GM21423 (cell line): Measurements from ENCODE around the gene CEACAM1.
"Not testable (repeated sequence)": the region's sequence is repeated elsewhere in the genome, so short reads cannot be mapped to it uniquely, and the experiment has no call there.

ENCODE experiments used
- ATAC-seq: cut with Tn5 transposase; IDR thresholded peaks from one replicate; pipeline ENCODE4 v1.9.1; 2021; ENCODE audit warnings: mild to moderate bottlenecking, moderate library complexity; ENCODE audit not compliant: unreplicated experiment

CEACAM1 gene

GRCh38 chr19:42549067-42549466 lies 20.8 kb upstream of the CEACAM1 start:
- ATAC-seq: not testable (repeated sequence)

DNA sequence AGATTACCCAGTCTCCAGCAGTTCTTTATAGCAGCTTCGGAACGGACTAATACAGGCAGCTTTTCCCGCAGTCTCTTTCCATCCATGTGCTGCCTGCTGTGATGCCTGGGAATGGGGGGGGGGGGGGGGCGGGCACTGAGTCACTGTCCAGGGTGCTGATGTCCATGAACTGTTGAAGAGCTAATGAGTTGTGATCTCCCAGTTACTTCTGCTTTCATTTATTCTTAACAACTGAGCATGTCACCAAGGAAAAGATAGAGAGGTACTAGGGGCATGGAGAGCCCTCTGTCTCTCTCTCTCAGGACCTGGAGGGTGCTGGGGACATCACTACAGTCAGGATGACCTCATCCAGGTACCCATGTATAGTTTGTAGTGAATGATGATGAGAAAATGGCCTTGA lies 20.3 kb upstream of the CEACAM1 start:
- ATAC-seq: no peak

- no peak for ATAC-seq
These were observed 19.6 kb upstream of the CEACAM1 start for GRCh38 chr19:42547929-42548328.

DNA sequence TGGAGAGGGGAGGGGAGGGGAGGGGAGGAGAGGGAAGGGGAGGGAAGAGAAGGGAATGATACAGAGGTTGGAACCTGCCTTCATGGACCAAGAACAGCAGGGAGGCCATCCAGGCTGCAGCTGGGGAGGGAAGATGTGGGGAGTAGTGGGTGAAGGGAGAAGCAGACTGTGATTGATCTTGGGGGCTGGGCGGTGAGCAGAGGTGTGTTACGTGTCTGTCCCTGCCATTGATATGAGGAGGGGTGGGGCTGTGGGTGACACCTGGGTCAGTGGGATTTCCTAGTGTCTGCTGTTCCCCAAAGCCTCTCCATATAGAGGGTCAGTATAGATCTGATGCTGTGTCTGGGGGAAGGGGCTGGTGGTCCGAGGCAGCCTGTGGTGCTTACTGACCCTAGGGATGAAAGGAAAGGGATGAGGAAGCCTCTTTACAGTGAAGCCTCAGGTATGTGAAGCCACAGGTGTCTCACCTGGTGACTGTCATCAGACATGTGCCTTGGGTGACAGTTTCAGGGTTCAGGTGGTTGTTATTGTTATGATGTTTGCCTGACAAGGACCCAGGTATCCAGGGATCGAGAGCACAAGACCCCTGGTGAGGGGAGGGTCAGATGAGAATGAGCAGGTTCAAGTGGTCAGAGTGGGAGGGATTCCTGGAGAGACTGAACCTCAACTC lies 18.7 kb upstream of the CEACAM1 start:
- ATAC-seq: no peak

DNA sequence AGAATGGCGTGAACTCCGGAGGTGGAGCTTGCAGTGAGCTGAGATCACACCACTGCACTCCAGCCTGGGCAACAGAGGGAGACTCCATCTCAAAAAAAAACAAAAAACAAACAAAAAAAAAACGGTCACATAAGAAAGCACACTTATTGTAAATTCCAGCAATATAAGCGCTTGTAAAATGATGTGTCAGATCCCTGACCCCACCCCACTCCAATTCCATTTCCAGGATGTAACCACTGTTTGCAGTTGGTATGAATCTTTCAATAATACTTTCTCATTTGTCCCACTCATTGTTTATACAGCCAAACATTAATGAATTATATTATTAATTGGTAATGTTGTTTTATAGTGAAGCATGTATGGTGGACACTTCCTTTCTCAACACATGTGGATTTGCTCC lies 15.9 kb upstream of the CEACAM1 start:
- ATAC-seq: no peak

GRCh38 chr19:42542791-42543190 lies 14.5 kb upstream of the CEACAM1 start:
- no peak for ATAC-seq

GRCh38 chr19:42540071-42540553 lies 11.8 kb upstream of the CEACAM1 start:
- ATAC-seq: no peak

DNA sequence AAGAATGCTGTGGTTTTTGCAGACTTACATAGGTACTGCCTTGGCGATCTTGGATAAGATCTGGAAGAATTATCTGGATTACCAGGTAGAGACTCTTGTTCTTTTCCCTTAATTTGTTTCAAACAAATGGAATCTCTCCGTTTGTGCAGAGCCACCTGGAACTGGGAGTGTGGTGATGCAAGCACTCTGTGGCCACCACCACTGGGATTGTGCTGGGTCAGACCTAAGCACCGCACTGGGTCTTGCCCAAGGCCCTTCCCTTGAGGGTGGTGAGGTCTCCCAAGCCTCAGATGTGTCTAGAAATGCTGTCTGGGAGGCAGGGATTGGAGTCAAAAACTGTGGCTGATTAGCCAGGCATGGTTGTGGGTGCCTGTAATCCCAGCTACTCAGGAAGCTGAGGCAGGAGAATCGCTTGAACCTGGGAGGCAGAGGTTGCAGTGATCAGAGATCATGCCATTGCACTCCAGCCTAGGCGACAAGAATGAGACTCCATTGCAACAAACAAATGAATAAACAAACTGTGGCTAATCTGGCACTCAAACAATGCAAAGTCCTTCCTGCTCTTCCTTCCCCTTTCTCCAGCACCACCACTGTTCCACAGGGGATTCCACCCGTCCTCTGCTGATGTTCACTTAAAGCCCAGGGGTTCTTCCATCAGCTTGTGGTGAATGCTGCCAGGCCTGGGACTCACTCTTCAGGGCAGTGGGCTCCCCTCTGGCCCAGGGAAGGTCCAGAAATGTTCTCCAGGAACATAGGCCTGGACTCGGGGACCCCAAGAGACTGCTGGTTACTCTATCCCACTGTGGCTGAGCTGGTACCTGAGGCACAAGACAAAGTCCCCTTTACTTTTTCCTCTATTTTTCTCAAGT lies 10.8 kb upstream of the CEACAM1 start:
- no peak for ATAC-seq

DNA sequence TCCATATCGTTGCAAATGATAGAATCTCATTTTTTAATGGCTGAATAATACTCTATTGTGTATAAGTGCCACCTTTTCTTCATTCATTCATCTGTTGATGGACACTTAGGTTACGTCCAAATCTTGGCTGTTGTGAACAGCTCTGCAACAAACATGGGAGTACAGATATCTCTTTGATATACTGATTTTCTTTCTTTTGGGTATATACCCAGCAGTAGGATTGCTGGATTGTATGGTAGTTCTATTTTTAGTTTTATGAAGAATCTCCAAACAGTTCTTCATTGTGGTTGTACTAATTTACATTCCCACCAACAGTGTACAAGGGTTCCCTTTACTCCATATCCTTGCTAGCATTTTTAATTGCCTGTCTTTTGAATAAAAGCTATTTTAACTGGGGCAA lies 7.0 kb upstream of the CEACAM1 start:
- not testable (repeated sequence) for ATAC-seq

- no peak for ATAC-seq
These were observed 6.1 kb upstream of the CEACAM1 start for GRCh38 chr19:42534391-42534790.

- no peak for ATAC-seq
These were observed 4.6 kb upstream of the CEACAM1 start for GRCh38 chr19:42532891-42533290.

- ATAC-seq: no peak
These were observed 3.0 kb upstream of the CEACAM1 start for GRCh38 chr19:42531313-42531712.

DNA sequence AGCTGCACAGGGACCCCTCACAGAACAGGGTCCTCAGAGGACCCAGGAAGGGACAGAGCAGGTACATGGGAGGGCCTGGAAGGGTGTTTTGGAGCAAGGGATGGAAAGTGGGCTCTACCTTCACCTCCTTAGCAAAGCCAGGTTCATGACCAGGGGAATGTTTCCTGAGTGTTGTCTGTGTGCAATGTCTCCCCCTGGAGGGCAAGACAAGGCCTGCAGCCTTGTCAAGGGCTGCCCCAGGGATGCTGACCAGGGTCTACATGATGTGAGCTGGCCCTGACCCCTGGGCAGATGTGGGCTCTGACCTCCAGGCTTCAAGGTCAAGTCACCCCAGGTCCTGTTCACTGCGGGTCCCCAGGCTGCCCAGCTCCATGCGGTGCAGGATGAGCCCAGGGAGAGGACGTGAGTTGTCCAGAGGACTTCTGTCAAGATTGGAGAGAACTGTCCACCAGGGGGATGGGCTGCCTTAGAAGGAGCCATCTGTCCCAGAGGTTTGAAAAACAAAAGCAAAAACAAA lies 1.0 kb upstream of the CEACAM1 start:
- peak; percentile 45 for ATAC-seq

DNA sequence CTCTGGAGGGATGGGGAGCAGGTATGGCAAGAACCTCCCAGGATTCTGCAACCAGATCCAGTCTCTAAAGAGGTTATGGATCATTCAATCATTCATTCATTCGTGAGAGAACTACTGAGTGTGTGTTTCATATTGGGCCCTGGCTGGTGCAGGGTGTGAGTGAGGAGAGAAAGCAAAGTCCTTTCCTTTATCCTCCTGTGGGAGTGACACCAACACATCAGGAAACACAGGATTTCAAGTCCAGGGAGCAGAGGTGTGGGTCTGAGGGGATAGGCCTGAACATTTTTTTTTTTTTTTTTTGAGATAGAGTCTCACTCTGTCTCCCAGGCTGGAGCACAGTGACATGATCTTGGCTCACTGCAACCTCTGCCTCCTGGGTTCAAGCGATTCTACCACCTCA lies 3.3 kb downstream of the CEACAM1 start:
- ATAC-seq: no peak

- no peak for ATAC-seq
These were observed 4.0 kb downstream of the CEACAM1 start for GRCh38 chr19:42524250-42524649.

DNA sequence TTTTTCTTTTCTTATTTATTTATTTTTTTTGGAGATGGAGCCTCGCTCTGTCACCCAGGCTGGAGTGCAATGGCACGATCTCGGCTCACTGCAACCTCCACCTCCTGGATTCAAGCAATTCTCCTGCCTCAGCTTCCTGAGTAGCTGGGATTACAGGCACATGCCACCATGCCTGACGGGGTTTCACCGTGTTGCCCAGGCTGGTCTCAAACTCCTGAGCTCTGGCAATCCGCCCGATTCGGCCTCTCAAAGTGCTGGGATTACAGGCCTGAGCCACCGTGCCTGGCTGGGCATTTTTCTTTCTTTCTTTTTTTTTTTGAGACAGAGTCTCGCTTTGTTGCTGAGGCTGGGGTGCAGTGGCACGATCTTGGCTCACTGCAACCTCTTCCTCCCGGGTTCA lies 6.0 kb downstream of the CEACAM1 start:
- not testable (repeated sequence) for ATAC-seq

DNA sequence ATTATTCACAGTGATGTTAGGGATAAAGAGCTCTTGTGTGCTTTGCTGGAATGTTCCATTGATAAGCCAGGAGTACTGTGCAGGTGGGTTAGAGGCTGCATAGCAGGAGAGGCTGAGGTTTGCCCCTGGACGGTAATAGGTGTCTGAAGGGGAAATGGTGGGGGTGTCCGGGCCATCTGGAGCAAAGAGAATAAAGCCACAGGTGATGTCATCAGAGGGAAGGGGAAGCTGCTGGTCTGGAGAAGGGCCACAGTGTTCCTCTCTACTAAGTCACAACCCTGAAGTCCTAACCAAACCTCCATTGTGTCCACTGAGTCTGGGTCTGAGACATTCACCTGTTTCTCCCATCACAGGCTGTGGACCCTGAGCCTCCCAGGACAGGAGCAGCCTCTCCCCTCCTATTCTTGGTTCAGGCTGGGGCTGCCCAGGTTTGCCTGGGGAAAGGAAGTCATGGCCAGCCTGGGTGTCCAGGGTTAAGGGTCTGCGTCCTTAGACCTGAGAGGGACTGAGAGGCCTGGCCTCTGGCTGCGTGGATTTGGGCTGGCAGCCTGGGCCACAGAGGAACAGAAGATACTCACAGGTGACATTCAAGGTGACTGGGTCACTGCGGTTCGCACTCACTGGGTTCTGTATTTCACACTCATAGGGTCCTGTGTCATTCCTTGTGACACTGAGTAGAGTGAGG lies 6.8 kb downstream of the CEACAM1 start:
- ATAC-seq: no peak

DNA sequence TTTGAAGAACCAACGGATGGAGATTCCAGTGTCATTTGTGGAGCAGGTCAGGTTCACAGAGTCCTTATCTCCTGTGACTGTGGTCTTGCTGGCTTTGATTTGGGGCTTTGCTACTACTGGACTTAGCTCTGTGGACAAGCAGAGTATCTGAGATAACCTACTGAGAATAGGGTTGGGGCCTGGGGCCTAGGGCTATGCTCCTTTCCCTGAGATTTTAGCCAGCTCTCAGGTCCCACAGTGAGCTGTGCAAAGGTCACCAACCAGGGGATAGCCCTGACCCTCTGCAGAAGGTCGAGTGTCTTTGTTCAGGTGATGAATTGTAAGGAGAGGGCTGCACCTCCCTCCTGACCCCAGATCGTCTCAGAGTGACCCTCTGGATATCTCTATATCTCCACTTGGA lies 9.2 kb downstream of the CEACAM1 start:
- ATAC-seq: no peak

GRCh38 chr19:42516771-42517170 lies 11.5 kb downstream of the CEACAM1 start:
- ATAC-seq: no peak

DNA sequence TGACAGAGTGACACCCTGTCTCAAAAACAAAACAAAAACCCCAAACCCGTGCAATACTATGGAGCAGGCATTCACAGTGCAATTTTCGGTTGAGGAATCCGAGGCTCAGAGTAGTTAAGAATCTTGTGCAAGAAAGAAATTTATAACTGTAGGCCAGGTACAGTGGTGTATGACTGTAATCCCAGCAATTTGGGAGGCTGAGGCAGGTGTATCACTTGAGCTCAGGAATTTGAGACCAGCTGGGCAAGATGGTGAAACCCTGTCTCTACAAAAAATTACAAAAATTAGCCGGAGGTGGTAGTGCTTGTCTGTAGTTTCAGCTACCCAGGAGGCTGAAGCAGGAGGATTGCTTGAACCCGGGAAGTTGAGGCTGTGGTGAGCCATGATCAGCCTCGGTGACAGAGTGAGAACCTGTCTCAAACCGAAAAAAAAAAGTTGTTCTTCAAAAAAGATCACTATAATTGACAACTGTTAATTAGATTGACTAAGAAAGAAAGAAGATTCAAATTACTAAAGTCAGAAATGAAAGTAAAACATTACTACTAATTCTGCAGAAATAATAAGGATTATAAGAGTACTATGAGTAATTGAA lies 12.9 kb downstream of the CEACAM1 start:
- no peak for ATAC-seq

GRCh38 chr19:42514449-42514848 lies 13.8 kb downstream of the CEACAM1 start:
- no peak for ATAC-seq
